Measurements from ENCODE around the gene RNF207.

GRCh38 chr1:6270401-6270800 lies 64.5 kb downstream of the RNF207 start:
- TF ChIP-seq CTCF (CRISPR knock-in tag; IDR thresholded peaks at IDR 0.05) (no peak), KDM5B (CRISPR knock-in tag; IDR thresholded peaks at IDR 0.05; ENCODE audit: borderline replicate concordance) (no peak), ZNF83 (CRISPR knock-in tag; IDR thresholded peaks at IDR 0.05; ENCODE audit: borderline replicate concordance) (no peak), HIVEP1 (CRISPR knock-in tag; IDR thresholded peaks at IDR 0.05) (no peak), NFE2L2 (IDR thresholded peaks at IDR 0.05; ENCODE audit: low read length) (no peak)
